Eye (tissue), 1 donor: ENCODE data around the gene RTP2.

ENCODE experiments used
- DNase-seq: peaks from one replicate; pipeline ENCODE4 v3.0.0-alpha.2; 2015

Gene RTP2

DNA sequence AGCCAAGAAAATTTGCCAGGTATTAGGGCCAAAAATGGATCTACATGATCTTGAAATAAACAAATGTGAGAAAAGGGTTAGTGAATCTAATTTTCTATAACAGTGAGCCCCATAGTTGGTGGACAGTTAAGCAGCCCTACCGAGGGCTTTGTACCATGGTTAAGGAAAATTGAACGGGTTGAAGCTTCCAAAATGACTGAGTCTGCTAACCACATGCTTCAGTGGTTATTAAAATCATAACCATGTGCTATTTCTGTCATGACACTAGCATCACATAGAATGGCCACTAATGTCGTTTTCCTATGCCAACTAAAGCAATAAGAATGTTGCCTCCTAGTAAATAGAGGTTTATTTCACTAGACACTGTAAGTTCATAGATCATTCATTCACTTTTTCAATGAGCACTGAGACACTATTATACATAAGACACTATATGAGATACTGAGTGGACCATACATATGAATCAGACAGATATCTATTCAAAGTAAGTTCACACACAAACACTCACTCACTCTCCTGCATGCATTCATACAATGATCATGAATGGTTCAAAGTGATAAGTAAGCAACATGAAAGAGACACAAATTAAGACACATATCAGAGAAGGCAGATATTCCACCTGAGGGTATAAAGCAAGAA is 36.5 kb downstream of the RTP2 start:
- no peak for DNase-seq

DNA sequence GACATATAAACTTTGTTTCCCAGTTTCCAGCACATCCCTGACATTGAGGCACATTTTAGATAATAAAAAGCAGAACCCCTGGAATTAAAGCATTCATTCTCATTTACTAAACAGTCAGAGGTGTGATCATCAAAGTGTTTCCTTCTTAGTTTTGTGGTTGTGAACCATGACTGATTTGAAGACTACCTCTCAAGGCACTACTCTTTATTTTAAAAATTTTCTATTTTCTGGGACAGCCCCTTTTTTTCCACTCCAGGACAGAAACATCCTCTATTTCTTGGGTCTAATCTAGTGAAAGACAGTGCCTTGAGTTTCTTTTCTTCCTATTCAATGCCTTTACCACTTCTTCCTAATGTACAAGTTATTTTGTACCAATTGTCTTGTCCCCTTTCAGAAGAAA is 37.3 kb downstream of the RTP2 start:
- no peak for DNase-seq

DNA sequence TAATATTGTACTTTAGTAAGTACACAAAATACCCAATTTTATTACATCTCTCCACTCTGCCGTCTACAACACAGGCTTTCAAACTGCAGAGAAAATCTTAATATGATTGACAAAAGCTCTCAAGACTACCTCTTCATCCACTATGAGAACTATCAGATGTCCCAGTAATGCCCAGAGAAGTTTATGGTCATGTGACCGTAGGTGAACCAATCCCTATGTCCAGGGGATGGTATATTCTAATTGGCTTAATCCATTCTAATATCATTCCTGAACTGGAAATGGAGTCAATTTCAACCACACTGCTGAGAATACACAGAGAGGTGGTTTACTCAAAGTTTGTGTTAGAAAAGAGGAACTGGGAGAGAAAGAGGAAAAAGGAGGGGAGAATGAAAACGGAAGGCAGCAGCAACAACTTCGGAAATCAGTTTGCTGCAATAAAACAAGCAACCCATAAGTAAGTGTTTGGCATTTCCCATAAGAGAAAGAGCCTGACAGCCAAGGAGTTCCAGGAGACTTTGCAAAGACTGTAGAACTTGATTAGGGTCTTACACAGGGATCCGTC is 39.4 kb downstream of the RTP2 start:
- no peak for DNase-seq

DNA sequence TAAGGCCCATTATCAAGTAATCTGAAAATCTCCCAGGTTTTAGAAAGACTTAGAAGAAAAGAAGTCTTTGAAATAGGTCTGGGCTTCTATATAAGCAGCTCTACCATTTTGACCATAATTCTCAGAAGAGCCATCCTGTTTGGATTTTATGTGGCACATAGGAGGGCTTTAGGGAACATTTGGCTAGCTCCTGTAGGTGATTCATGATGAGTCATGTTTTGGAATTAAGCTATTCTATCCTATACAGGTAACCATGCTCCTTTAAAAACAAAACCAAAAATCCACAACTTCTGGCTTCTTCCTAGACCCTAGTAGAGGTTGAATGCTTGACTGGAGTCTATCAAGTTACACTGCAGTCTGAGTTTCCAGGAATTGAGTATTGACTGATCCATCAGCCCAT is 41.1 kb downstream of the RTP2 start:
- DNase-seq: no peak

DNA sequence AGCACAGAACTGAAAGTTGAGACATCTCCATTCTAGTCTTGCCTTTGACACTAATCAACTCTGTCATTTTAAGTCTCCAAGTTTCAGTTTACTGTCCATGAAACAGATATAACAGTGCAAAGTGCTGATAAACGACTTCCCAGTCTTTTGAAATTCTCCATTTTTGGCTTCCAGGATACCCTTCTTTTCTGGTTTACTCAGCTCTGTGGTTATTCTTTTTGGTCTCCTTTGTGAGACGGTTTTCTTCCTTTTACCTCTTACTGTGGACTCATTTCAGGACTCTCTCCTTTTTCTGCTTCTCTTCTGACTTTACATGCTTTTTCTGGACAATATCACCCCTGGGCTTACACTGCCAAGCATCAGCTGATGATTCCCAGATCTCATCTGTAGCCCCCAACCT is 51.1 kb downstream of the RTP2 start:
- DNase-seq: no peak
